Spinal cord (tissue), 10 donors: ENCODE results near the gene GALNT17. TPM values are rescaled to one million over a fixed set of nuclear protein-coding genes. Genes with fewer than 3 reads are reported as not detected.
A peak's percentile ranks its signal among the peaks of the same experiment; 100 is the strongest.

ENCODE experiments used
- DNase-seq, 6 donors: peaks; one replicate each; pipeline versions ENCODE4 v3.0.0 to v3.0.0-alpha.2; 2013 to 2015; ENCODE audit warnings: low spot score in 6 of 6, low read depth in 4 of 6
- H3K27ac ChIP-seq: one replicate; pipeline ENCODE4 v1.5.1; 2013; ENCODE audit warnings: low read depth, low read length, control low read depth
- H3K27me3 ChIP-seq: one replicate; pipeline ENCODE4 v1.6.1; 2013; ENCODE audit warnings: low read length; ENCODE audit not compliant: control insufficient read depth, insufficient read depth
- H3K36me3 ChIP-seq: one replicate; pipeline ENCODE4 v1.6.1; 2013; ENCODE audit warnings: low read length; ENCODE audit not compliant: control insufficient read depth, insufficient read depth
- H3K4me1 ChIP-seq: one replicate; pipeline ENCODE4 v1.6.1; 2013; ENCODE audit warnings: low read length; ENCODE audit not compliant: control insufficient read depth, insufficient read depth
- H3K4me3 ChIP-seq: one replicate; pipeline ENCODE4 v1.5.1; 2013; ENCODE audit warnings: low read depth, low read length, control low read depth
- H3K9me3 ChIP-seq: one replicate; pipeline ENCODE4 v1.6.1; 2013; ENCODE audit warnings: low read length; ENCODE audit not compliant: control insufficient read depth, insufficient read depth
- WGBS: methylation state at CpG from one replicate; pipeline ENCODE4 v1.1.5; 2013; ENCODE audit warnings: missing lambda C conversion rate; ENCODE audit not compliant: insufficient coverage; 5-methylcytosine and 5-hydroxymethylcytosine counted together
- polyA plus RNA-seq, 2 donors: library from polyadenylated mRNA; unstranded; fragments of 120-200 nt; gene quantifications; one replicate each; pipeline ENCODE4 v1.2.1, GENCODE V29; 2013; ENCODE audit not compliant: insufficient read length in 2 of 2
- total RNA-seq, 2 donors: library from RNA; depleted of rRNA in 1 of 2; stranded (reverse); fragments of 120-200 nt in 1 of 2; fragments of >200 nt in 1 of 2; gene quantifications; one replicate each; pipeline versions ENCODE4 v1.2.3 to v1.2.4, GENCODE V29; 2013 to 2014
- donor health status: healthy.

The GALNT17 gene
- total and polyA plus RNA-seq, 4 donors, result 44.9 to 54.8 (median 48.0) TPM

DNA sequence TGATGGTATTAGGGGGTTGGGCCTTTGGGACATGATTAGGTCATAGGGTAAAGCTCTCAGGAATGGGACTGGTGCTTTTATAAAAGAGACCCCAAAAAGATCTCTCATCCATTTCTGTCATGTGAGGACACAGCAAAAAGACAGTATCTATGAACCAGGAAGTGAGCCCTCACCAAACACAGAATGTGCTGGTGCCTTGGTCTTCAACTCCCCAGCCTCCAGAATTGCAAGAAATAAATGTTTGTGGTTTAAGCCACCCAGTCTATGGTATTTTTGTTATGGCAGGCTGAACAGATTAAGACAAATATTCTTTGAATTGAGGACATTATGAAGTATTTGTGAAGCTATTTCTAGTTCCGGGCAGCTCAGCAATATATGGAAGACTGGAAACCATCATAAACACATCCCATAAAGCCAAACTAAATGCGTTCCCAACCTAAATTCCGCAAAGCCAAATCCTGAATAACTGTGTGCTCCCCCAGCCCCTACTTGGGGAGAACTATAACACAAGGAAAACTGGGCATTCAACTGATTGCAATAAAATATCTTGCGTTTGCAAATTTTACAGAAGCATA, 153.7 kb downstream of the GALNT17 start:
- Histone ChIP-seq H3K4me3 (no peak overlapping the region), H3K36me3 (no peaks in the 10 kb centered on the region), H3K27ac (peak overlapping the region; percentile 4), H3K27me3 (no peaks in the 10 kb centered on the region), H3K4me1 (peaks cover 13% of the 10 kb centered on the region), H3K9me3 (no peaks in the 10 kb centered on the region)
- 100% methylated on average over 2 of the region's 4 CpGs for WGBS
- DNase-seq, result no peak

DNA sequence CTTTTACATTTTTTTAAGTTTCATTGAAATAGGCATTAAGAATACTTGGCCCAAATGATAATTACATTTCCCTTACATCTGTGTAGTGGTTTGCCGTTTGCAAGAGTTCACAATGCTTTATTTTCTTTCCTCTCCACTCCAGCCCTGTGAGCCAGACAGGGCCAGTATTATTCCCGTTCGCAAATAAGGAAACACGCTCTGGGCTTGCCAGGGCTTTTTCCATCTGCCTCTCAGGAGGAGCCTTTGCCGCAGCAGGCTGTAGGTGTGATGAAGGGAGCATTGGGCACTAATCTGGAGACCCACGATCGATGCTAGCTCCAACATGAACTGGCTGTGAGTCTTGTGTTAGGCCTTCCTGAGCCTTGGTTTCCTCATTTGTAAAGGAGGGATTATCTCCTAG, 154.4 kb downstream of the GALNT17 start:
- 47% methylated on average over 4 of the region's 7 CpGs for WGBS
- no peaks in the 10 kb centered on the region for H3K27me3 ChIP-seq
- H3K36me3 ChIP-seq, result no peaks in the 10 kb centered on the region
- H3K9me3 ChIP-seq, result no peaks in the 10 kb centered on the region
- no peak overlapping the region for H3K4me3 ChIP-seq
- H3K4me1 ChIP-seq, result peaks cover 13% of the 10 kb centered on the region
- DNase-seq, result peak in 2 of 6 donors; percentile 65 to 66
- peak overlapping the region; percentile 45 for H3K27ac ChIP-seq

DNA sequence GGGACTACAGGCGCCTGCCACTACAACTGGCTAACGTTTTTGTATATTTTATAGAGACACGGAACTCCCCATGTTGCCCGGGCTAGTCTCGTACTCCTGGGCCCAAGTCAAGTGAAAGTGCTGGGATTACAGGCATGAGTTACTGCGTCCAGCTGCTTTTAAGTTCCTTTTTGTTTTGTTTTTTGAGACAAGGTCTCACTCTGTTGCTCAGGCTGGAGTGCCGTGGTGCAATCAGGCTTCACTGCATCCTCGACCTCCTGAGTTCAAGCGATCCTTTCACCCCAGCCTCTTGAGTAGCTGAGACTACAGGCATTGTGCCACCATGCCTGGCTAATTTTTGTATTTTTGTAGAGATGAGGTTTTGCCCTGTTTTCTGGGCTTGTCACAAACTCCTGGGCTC, 155.0 kb downstream of the GALNT17 start:
- DNase-seq, result no peak
- H3K4me1 ChIP-seq, result peaks cover 13% of the 10 kb centered on the region
- 48% methylated on average over 8 of the region's 9 CpGs for WGBS
- H3K27me3 ChIP-seq, result no peaks in the 10 kb centered on the region
- H3K9me3 ChIP-seq, result no peaks in the 10 kb centered on the region
- H3K4me3 ChIP-seq, result no peak overlapping the region
- H3K36me3 ChIP-seq, result no peaks in the 10 kb centered on the region
- H3K27ac ChIP-seq, result peak overlapping the region; percentile 45

DNA sequence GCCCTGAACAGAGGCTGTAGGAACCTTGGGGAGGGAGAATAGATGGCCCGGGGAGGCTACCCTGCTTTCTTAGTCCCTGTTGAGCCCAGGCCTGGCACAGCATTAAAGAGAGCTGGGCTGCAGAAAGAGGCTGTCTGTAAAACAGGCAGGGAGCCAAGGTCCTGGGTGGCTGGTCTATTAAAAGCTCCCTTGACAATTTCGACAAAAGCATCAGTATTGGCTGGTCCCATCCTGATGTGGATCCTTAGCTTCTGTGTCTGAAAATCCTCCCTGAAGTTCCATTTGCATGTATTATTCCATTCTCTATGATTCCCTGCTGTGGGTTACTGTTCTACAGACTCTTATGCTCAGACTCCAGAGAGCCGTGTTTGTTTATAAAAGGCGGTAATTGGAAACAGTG, 158.5 kb downstream of the GALNT17 start:
- no peaks in the 10 kb centered on the region for H3K27me3 ChIP-seq
- 5% methylated on average over 2 of the region's 4 CpGs for WGBS
- no peaks in the 10 kb centered on the region for H3K9me3 ChIP-seq
- peak overlapping the region; percentile 30 for H3K27ac ChIP-seq
- DNase-seq, result peak in 5 of 6 donors; percentile 62 to 92 (median 65)
- no peak overlapping the region for H3K4me3 ChIP-seq
- H3K36me3 ChIP-seq, result no peaks in the 10 kb centered on the region
- peaks cover 13% of the 10 kb centered on the region for H3K4me1 ChIP-seq

DNA sequence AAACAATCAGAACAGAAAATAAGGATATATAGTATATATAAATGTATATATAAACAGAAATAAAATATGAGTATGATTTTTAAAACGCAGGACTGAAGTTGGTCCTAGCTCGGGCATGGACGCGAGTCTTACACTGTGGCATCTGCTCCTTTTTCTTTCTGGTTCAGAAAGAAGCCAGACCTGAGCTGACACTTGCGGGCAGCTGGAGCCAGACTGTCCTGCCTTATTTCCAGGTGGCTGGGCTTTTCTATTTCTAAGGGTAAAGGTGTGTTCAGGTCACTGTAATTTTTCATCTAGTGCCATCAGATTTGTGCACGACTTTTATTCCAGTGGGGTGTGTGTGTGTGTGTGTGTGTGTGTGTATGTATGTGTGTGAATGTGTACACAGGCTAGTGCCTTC, 166.4 kb downstream of the GALNT17 start:
- DNase-seq, result no peak
- 90% methylated on average over 5 of the region's 6 CpGs for WGBS
- Histone ChIP-seq H3K27me3 (no peaks in the 10 kb centered on the region), H3K4me3 (no peak overlapping the region), H3K27ac (no peak overlapping the region), H3K4me1 (no peaks in the 10 kb centered on the region), H3K36me3 (no peaks in the 10 kb centered on the region), H3K9me3 (no peaks in the 10 kb centered on the region)

DNA sequence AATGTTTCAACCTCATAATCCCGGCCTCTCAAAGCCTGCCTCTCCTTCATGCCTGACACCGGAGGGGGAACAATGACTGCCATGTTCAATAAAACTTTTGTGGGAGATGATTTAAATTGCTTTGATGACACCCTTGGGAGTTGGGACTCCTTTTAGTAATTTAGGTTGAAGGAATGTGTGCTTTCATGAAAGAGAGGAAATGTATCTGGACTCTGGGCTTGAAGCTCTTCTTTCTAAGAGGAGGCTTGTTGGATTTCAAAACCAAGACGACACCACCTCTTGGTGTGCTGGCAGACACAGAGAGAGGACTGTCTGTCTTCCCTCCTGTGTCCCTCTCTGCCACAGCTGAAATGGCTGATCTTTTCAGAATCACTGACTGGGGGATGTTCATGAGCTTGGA, 168.1 kb downstream of the GALNT17 start:
- Histone ChIP-seq H3K4me1 (no peaks in the 10 kb centered on the region), H3K27ac (no peak overlapping the region)
- WGBS, result 30% methylated on average over 1 of the region's 3 CpGs

DNA sequence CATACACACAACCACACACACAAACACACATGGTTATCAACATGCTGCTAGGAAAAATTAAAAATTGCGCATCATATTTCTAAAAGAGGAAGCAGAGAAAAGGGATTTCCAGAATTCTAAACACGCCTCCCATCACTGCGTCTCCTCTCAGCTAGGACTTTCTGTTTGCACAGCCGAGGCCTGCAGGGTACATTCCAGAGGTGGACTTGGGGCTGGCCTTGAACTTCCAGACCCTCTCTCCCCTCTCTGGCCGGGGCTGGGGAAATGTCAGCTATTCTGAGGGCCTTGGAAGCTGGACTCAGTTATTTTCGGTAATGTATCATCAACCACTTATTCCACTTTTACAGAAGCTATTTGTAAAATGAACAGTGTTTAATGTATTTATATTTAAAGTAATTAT, 168.7 kb downstream of the GALNT17 start:
- Histone ChIP-seq H3K9me3 (no peaks in the 10 kb centered on the region), H3K27ac (peak overlapping the region; percentile 47), H3K4me3 (no peak overlapping the region), H3K4me1 (no peaks in the 10 kb centered on the region), H3K27me3 (no peaks in the 10 kb centered on the region), H3K36me3 (no peaks in the 10 kb centered on the region)
- WGBS, result 67% methylated on average over 1 of the region's 6 CpGs
- no peak for DNase-seq

More for the DNA sequence above, 168.1 kb downstream of the GALNT17 start:
- H3K27me3 ChIP-seq, result no peaks in the 10 kb centered on the region
- DNase-seq, result peak in 1 of 6 donors; percentile 44
- no peak overlapping the region for H3K4me3 ChIP-seq
- H3K9me3 ChIP-seq, result no peaks in the 10 kb centered on the region
- no peaks in the 10 kb centered on the region for H3K36me3 ChIP-seq

DNA sequence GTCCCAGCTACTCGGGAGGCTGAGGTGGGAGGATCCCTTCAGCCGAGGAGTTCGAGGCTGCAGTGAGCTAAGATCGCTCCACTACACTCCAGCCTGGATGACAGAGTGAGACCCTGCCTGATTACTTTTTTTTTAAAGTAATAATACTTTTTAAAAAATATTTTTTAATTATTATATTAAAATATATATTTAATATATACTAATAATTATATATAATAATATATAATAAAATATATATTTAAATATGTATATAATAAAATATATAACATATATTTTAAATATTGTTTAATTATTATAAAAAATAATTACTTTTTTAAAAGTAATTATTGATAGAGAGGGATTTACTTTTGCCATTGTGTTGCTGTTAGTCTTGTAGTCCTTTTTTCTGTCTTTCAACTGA, 169.2 kb downstream of the GALNT17 start:
- Histone ChIP-seq H3K9me3 (no peaks in the 10 kb centered on the region), H3K4me3 (no peak overlapping the region), H3K36me3 (no peaks in the 10 kb centered on the region), H3K4me1 (no peaks in the 10 kb centered on the region), H3K27me3 (no peaks in the 10 kb centered on the region), H3K27ac (peak overlapping the region; percentile 47)
- 80% methylated on average over 1 of the region's 4 CpGs for WGBS
- DNase-seq, result no peak

DNA sequence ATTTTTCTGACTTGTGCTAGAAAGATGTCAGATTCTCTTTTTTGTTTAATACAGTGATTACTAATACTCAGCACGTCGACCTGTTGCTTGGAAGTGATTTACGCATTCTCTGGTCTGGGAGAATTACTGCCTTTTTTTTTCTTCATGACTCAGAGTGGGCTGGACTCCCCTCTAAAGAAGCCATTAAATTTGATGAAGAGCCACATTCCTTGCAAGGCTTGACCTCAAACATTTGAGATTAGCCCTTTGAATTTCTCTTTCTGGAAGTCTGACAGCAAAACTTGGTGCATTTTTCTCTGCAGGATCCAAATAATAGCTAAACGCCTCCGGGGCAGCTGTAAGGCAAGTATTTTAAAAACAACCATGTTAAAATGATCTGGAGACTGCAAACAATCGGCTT, 171.6 kb downstream of the GALNT17 start:
- Histone ChIP-seq H3K27me3 (no peaks in the 10 kb centered on the region), H3K27ac (no peak overlapping the region), H3K4me1 (peaks cover 8% of the 10 kb centered on the region), H3K9me3 (no peaks in the 10 kb centered on the region), H3K4me3 (no peak overlapping the region), H3K36me3 (no peaks in the 10 kb centered on the region)
- peak in 2 of 6 donors; percentile 54 to 65 for DNase-seq
- 26% methylated on average over 4 of the region's 6 CpGs for WGBS

DNA sequence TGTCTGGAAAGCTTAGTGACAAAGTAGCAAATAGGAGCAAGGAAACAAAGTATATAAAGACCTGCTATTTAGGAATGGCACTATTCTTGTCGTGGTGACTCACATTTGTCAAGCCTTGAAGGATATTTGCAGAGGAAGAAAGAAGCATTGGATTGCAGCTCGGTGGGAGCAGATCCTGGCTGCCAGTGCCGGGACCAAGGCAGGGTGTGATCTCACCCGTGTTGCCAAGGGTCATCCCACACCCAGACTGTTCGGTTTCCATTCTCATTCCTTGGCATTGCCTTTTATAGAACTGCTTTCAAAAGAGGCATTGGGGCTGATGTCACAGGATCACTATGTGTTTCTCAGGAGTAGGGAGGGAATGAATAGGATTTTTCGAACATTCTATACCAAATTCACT, 176.2 kb downstream of the GALNT17 start:
- Histone ChIP-seq H3K4me1 (peaks cover 12% of the 10 kb centered on the region), H3K4me3 (no peak overlapping the region), H3K9me3 (no peaks in the 10 kb centered on the region), H3K36me3 (no peaks in the 10 kb centered on the region), H3K27me3 (no peaks in the 10 kb centered on the region), H3K27ac (peak overlapping the region; percentile 67)
- 7% methylated on average over 4 of the region's 6 CpGs for WGBS
- DNase-seq, result peak in 3 of 6 donors; percentile 45 to 77 (median 76)
